Measurements from ENCODE around the gene GIT2. TPM values are rescaled to one million over a fixed set of nuclear protein-coding genes. Genes with fewer than 3 reads are reported as not detected.
A peak's percentile ranks its signal among the peaks of the same experiment; 100 is the strongest.

Gene GIT2
- total and polyA plus RNA-seq, 10 of the 15 experiments (the other 5 are each of a cell fraction or from before 2014, with no cell fraction given): 9.1 to 49.9 (median 43.9) TPM

DNA sequence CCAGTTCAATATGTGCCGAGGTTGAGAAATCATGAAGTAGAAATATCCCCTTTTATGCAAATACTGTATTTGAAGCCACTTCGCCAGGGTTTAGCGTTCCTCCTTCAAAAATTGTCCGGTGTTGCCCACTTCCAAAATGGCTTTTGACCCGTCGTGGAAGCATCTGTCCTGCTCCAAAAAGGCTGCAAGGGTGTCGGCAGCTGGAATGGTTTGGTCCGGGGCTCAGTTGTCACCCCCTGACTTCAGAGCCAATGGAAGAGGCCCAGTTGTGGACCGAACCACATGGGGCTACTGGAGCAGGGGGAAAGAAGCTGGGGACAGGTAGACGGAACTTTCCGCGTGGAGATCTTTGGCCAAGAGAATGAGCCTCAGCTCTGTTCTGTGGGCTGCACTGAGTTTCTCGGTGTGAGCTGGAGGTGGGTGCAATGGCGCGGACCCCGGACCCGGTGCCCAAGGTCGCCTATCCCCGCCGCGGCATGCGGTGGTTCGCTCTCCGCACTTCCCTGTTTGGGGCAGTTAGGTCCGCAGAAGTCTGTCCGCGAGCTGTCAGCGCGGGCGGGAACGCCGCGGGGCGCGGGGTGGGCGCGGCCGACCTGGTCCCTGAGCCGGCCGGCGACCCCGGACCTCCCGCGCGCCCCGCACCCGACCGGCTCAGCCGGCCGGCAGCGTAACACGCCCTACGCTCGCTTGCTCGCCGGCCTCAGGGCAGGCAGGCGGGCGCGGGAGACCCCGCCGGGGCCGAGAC lies 2.9 kb upstream of the GIT2 start, which contains the start of gene ANKRD13A (continued):
- TF ChIP-seq, protein P1, sequence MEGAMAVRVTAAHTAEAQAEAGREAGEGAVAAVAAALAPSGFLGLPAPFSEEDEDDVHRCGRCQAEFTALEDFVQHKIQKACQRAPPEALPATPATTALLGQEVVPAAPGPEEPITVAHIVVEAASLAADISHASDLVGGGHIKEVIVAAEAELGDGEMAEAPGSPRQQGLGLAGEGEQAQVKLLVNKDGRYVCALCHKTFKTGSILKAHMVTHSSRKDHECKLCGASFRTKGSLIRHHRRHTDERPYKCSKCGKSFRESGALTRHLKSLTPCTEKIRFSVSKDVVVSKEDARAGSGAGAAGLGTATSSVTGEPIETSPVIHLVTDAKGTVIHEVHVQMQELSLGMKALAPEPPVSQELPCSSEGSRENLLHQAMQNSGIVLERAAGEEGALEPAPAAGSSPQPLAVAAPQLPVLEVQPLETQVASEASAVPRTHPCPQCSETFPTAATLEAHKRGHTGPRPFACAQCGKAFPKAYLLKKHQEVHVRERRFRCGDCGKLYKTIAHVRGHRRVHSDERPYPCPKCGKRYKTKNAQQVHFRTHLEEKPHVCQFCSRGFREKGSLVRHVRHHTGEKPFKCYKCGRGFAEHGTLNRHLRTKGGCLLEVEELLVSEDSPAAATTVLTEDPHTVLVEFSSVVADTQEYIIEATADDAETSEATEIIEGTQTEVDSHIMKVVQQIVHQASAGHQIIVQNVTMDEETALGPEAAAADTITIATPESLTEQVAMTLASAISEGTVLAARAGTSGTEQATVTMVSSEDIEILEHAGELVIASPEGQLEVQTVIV (IDR thresholded peaks at IDR 0.05; ENCODE audit: borderline replicate concordance, partially characterized antibody): peak; percentile 97
- TF ChIP-seq MTA3 (IDR thresholded peaks at IDR 0.05; ENCODE audit: borderline replicate concordance, low read length) (no peak), ASH2L (IDR thresholded peaks at IDR 0.05; ENCODE audit: borderline replicate concordance, low read depth) (no peak), ZZZ3 (IDR thresholded peaks at IDR 0.05; ENCODE audit: control insufficient read depth, insufficient read length, low read depth) (no peak), PAX8 (IDR thresholded peaks at IDR 0.05) (no peak), IRF4 (IDR thresholded peaks at IDR 0.05; ENCODE audit: low read depth, low read length) (peak; percentile 27), NFYA (IDR thresholded peaks at IDR 0.05; ENCODE audit: borderline replicate concordance, low read depth, low read length) (no peak), CHD1 (IDR thresholded peaks at IDR 0.05; ENCODE audit: low read depth, low read length) (peak; percentile 100), FOXK2 (IDR thresholded peaks at IDR 0.05) (peak; percentile 100), SRF (IDR thresholded peaks at IDR 0.05; ENCODE audit: low read depth in 2 of 2, low read length in 2 of 2) (peak; percentile 12 to 55; a peak in 2 of 4 replicates), MEF2B (IDR thresholded peaks at IDR 0.05; ENCODE audit: partially characterized antibody, poor library complexity, severe bottlenecking) (peak; percentile 48), NFYB (IDR thresholded peaks at IDR 0.05; ENCODE audit: insufficient read depth, low read depth, low read length) (no peak), SIN3A (IDR thresholded peaks at IDR 0.05; ENCODE audit: low read depth, low read length) (peak; percentile 72), STAT3 (IDR thresholded peaks at IDR 0.05; ENCODE audit: low read depth, low read length) (peak; percentile 16; the same call in 1 of the 2 replicates), YY1 (IDR thresholded peaks at IDR 0.05; ENCODE audit: low read depth, low read length) (peak; percentile 99)
- TF ChIP-seq, protein P2, sequence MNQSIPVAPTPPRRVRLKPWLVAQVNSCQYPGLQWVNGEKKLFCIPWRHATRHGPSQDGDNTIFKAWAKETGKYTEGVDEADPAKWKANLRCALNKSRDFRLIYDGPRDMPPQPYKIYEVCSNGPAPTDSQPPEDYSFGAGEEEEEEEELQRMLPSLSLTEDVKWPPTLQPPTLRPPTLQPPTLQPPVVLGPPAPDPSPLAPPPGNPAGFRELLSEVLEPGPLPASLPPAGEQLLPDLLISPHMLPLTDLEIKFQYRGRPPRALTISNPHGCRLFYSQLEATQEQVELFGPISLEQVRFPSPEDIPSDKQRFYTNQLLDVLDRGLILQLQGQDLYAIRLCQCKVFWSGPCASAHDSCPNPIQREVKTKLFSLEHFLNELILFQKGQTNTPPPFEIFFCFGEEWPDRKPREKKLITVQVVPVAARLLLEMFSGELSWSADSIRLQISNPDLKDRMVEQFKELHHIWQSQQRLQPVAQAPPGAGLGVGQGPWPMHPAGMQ (IDR thresholded peaks at IDR 0.05; ENCODE audit: borderline replicate concordance): no peak
- TF ChIP-seq, protein P3, sequence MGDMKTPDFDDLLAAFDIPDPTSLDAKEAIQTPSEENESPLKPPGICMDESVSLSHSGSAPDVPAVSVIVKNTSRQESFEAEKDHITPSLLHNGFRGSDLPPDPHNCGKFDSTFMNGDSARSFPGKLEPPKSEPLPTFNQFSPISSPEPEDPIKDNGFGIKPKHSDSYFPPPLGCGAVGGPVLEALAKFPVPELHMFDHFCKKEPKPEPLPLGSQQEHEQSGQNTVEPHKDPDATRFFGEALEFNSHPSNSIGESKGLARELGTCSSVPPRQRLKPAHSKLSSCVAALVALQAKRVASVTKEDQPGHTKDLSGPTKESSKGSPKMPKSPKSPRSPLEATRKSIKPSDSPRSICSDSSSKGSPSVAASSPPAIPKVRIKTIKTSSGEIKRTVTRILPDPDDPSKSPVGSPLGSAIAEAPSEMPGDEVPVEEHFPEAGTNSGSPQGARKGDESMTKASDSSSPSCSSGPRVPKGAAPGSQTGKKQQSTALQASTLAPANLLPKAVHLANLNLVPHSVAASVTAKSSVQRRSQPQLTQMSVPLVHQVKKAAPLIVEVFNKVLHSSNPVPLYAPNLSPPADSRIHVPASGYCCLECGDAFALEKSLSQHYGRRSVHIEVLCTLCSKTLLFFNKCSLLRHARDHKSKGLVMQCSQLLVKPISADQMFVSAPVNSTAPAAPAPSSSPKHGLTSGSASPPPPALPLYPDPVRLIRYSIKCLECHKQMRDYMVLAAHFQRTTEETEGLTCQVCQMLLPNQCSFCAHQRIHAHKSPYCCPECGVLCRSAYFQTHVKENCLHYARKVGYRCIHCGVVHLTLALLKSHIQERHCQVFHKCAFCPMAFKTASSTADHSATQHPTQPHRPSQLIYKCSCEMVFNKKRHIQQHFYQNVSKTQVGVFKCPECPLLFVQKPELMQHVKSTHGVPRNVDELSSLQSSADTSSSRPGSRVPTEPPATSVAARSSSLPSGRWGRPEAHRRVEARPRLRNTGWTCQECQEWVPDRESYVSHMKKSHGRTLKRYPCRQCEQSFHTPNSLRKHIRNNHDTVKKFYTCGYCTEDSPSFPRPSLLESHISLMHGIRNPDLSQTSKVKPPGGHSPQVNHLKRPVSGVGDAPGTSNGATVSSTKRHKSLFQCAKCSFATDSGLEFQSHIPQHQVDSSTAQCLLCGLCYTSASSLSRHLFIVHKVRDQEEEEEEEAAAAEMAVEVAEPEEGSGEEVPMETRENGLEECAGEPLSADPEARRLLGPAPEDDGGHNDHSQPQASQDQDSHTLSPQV (IDR thresholded peaks at IDR 0.05): no peak
- TF ChIP-seq, protein P4, sequence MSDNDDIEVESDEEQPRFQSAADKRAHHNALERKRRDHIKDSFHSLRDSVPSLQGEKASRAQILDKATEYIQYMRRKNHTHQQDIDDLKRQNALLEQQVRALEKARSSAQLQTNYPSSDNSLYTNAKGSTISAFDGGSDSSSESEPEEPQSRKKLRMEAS (IDR thresholded peaks at IDR 0.05; ENCODE audit: low read depth, low read length): peak; percentile 54; the same call in 1 of the 2 replicates
